ENCODE results near the gene BLTP3B. TPM values are rescaled to one million over a fixed set of nuclear protein-coding genes. Genes with fewer than 3 reads are reported as not detected.
A peak's percentile ranks its signal among the peaks of the same experiment; 100 is the strongest.

Gene BLTP3B
- total RNA-seq, 1 experiment from 2014 or later, result 25.1 TPM

DNA sequence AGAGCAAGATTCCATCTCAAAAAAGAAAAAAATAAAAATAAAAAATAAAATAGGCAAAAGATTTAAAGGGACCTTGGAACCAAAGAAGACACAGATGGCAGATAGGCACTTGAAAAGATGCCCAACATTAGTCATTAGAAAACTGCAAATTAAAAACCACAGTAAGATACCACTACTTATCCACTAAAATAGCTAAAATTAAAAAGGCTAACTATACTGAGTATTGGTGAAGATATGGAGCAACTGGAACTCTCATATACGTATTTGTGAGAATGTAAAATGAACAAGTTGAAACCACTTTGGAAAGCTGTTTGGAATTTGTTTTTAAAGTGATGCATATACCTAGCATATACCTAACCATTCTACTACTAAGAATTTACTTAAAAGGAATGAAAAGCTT, 22.3 kb downstream of the BLTP3B start:
- no peak for DNase-seq (ENCODE audit: low read depth)

DNA sequence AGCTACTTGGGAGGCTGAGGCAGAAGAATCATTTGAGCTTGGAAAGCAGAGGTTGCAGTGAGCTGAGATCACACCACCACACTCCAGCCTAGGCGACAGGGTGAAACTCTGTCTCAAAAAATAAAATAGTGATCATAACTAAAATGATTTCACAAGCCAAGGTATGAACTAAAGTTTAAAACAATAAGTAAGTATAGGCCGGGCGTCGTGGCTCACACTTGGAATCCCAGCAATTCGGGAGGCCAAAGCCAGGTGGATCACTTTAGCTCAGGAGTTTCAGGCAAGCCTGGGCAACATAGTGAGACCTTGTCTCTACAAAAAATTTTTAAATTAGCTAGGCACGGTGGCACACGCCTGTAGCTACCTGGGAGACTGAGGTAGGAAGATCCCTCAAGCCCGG, 27.4 kb downstream of the BLTP3B start:
- no peak for DNase-seq (ENCODE audit: low read depth)

DNA sequence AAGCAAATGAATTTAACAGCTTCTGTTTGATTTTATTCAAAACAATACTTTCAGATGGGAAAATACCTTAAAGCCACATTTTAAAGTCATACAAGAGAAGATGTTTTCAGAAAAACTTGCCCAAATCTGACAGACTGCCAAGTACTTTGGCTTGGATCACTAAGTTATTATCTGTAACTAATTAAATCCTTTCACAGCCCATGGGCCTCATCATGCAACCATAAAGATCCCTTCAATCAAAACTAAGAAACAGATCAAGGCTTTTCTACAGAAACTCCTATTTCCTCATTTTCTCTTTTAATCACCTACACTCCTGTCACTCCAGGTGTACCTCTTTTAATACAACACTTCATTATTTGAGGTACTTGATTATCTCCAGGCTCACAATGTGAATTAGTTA, 28.1 kb downstream of the BLTP3B start:
- peak; percentile 11 for DNase-seq (ENCODE audit: low read depth)

DNA sequence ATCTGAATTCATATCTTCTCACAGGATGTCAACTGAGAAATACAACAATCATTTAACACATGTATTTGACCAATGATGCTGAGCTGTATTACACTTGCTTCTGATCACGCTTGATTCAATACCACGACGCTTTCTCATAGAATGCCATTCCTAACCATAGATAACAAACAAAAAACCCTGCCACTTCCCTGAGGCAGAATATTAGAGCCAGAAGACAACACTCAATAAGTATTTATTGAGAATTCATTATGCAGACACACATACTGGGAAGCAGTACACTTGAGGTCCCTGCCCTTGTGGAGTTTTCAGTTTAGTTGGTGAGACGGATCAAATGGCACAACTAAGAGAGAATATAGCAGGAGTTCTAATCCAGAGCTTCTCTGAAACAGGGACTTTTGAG, 32.4 kb downstream of the BLTP3B start:
- no peak for DNase-seq (ENCODE audit: low read depth)

DNA sequence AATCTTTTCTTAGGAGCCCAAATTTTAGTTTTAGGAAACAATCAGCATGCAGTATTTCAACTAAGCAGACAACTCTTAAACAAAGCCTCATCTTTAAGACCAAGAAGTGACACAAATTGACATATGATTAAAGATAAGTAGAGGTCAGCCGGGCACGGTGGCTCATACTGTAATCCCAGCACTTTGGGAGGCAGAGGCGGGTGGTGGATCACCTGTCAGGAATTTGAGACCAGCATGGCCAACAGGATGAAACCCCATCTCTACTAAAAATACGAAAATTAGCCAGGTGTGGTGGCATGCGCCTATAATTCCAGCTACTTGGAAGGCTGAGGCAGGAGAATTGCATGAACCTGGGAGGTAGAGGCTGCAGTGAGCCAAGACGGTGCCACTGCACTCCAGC, 35.8 kb downstream of the BLTP3B start:
- DNase-seq (ENCODE audit: low read depth), result no peak

DNA sequence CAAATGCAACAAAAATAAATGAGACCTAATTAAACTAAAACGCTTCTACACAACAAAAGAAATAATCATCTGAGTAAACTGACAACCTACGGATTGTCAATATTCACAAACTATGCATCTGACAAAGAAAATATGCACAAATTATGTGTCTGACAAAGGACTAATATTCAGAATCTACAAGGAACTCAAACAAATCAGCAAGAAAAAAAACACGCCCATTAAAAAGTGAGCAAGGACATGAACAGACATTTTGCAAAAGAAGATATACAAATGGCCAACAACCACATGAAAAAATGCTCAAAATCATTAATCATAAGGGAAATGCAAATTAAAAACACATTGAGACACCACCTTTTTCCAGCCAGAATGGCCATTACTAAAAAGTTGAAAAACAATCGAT, 37.0 kb downstream of the BLTP3B start:
- no peak for DNase-seq (ENCODE audit: low read depth)

DNA sequence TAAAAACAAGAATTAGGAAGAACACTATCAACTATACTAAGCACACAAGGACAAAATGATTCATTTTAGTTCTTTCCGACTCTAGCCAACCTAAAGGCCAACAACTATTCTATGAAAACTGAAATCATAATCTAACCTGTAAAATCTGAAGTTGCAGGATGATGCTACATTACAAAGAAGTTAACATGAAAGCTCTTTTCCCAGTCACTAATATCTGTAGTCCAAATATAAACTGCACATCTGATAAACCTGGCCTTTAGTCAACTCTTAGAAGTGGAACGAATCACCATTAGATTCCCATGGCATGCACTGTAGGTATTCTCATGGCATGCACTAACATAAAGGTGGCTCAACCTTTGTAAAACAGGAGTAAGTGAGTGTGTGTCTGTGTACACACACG, 41.7 kb downstream of the BLTP3B start:
- no peak for DNase-seq (ENCODE audit: low read depth)

Other genes with a start within 250 kb of the BLTP3B start
- 0.52 and 4.1 TPM in 2 replicates for gene ANKS1B, start 157.9 kb downstream of the BLTP3B start, total RNA-seq (2014; rRNA removed; shearing (Covaris generic))
- 24.1 and 28.3 TPM in 2 replicates for gene ACTR6, start 57.9 kb upstream of the BLTP3B start, total RNA-seq (2014; rRNA removed; shearing (Covaris generic))
- 0.94 and 2.1 TPM in 2 replicates for gene DEPDC4, start 124.2 kb upstream of the BLTP3B start, total RNA-seq (2014; rRNA removed; shearing (Covaris generic))
- gene SCYL2, start 124.3 kb upstream of the BLTP3B start, total RNA-seq (2014; rRNA removed; shearing (Covaris generic)), result 33.8 and 50.9 TPM in 2 replicates
- gene SLC17A8, start 214.2 kb upstream of the BLTP3B start, total RNA-seq (2014; rRNA removed; shearing (Covaris generic)), result not detected in 2 replicates